Activated CD8-positive, alpha-beta memory T cell treated with anti-CD3 and anti-CD28 coated beads for 1 hour (primary cell): ENCODE measurements around the gene RANBP3.
"Not testable (repeated sequence)": the region's sequence is repeated elsewhere in the genome, so short reads cannot be mapped to it uniquely, and the experiment has no call there.

ENCODE experiments used
- DNase-seq, 2 donors: peaks; one replicate each; pipeline ENCODE4 v3.0.0-alpha.2; 2020; ENCODE audit warnings: low read depth in 1 of 2; ENCODE audit errors: extremely low read depth in 1 of 2

Gene RANBP3

GRCh38 chr19:5988517-5989387 is 10.8 kb upstream of the RANBP3 start:
- no peak for DNase-seq

GRCh38 chr19:5987077-5987818 is 9.3 kb upstream of the RANBP3 start:
- peak; percentile 32 to 68 for DNase-seq

- not testable (repeated sequence) for DNase-seq
Observed at GRCh38 chr19:5985837-5986236, 7.9 kb upstream of the RANBP3 start.

- DNase-seq, result no peak
Observed at GRCh38 chr19:5985098-5985783, 7.3 kb upstream of the RANBP3 start.

- no peak for DNase-seq
Observed at GRCh38 chr19:5984600-5984999, 6.7 kb upstream of the RANBP3 start.

- DNase-seq, result no peak
Observed at GRCh38 chr19:5983367-5983955, 5.5 kb upstream of the RANBP3 start.

- DNase-seq, result no peak
Observed at GRCh38 chr19:5978606-5979552, 939 bp upstream of the RANBP3 start.

GRCh38 chr19:5977222-5977784 is 637 bp downstream of the RANBP3 start:
- DNase-seq, result no peak

GRCh38 chr19:5976768-5977167 is 1.2 kb downstream of the RANBP3 start:
- no peak for DNase-seq

- no peak for DNase-seq
Observed at GRCh38 chr19:5975388-5975728, 2.6 kb downstream of the RANBP3 start.

- DNase-seq, result no peak
Observed at GRCh38 chr19:5974721-5975387, 3.1 kb downstream of the RANBP3 start.

- no peak for DNase-seq
Observed at GRCh38 chr19:5973867-5974635, 3.9 kb downstream of the RANBP3 start.

- no peak for DNase-seq
Observed at GRCh38 chr19:5973376-5973775, 4.6 kb downstream of the RANBP3 start.

GRCh38 chr19:5972355-5972731 is 5.6 kb downstream of the RANBP3 start:
- no peak for DNase-seq

GRCh38 chr19:5971714-5972354 is 6.1 kb downstream of the RANBP3 start:
- DNase-seq, result no peak

GRCh38 chr19:5969476-5969875 is 8.5 kb downstream of the RANBP3 start:
- DNase-seq, result no peak

GRCh38 chr19:5968431-5969373 is 9.2 kb downstream of the RANBP3 start:
- DNase-seq, result no peak
